Amniotic stem cell (primary cell): ENCODE measurements around the gene GDPD4.

ENCODE experiments used
- DNase-seq: peaks from one replicate; lab custom pipeline; 2025; lab: John Stamatoyannopoulos, UW

GDPD4 gene

DNA sequence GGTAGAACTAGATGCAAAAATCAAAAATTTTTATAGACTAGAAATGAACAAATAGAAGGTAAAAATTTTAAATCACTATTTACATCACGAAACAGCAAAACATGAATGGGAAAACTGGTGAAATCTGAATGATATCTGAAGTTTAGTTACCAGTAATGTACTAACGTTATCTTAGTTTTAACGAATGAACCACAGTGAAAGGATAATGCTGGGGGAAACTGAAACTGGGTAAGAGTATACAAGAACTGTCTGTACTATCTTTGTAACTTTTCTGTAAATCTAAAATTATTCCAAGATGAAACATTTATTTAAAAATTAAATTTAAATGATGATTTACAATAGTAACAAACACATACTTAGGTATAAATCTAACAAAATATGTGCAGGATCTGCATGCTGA is 7.4 kb downstream of the GDPD4 start:
- no peak for DNase-seq

GRCh38 chr11:77289737-77290136 is 11.7 kb downstream of the GDPD4 start:
- no peak for DNase-seq

DNA sequence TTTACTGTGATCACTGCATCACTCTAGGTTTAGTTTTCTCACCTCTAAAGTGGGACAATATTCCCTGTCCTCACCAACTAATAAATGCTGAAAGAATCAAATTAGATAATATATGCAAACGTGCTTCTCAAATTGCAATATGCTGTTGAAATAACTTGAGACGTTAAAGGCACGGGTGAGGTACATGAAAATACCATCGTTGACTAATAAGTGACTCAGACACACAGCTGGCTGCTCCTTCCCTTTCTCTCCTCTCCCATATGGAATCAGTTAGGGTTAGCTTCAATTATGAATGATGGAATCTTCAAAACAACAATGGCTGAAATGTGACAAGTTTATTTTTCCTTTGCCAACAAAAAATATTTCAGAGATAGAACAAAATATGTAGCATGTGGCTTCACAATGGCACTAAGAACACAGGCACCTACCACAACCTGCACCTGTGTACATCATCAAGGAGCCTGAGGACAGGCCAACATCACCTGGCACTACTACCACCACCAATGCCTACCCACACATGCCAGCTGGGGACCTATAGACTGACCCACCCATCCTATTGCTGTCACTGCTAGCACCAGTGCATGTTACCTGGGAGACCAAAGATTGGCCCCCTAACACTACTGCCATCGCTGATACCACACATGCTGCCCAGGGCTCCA is 13.7 kb downstream of the GDPD4 start:
- DNase-seq: peak; percentile 77

GRCh38 chr11:77287136-77287535 is 14.3 kb downstream of the GDPD4 start:
- DNase-seq: no peak

DNA sequence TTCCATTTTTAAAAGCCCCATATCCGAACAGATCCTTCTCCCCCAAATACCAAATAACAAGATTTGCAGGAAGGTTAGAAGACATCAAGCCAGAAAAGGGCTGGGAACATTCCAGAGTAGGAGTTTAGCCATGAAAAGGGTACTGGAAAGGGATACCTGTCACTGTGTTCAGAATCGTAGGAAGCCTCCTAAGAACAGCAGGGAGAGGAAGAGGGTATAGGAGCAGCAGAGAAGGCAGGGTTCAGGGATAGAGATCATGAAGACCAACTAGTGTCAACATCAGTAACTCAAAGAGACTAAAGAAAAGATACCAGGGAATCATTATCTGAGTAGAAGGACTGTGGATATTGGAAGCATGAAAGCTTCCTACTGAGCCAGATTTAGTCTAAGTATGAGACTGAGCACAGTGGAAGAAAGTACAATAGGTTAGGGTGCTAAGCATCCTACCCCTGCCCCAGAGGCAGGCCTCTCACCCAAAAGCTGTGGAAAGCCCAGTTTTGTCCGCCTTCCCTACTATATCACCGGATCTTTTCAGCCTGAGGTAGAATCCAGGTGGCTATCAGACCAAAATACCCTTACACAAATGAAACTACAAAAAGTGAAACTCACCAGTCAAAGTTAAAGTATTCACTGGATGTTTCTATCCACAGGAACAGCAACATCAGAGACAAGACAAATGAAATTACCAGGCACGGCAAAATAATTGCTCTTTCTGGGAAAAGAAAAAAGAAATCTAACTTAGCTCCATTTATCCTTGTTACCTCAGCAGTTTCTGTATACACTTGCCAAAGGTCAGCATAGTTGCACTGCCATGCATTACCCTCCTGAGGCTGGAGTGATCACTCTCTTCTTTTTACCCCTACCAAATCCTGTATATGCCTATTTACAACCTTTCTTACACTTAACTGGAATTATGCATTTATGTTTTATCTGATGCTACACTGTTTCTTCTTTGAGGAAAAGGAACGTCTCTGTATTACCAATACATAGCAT is 16.7 kb downstream of the GDPD4 start:
- DNase-seq: no peak

GRCh38 chr11:77283101-77283500 is 18.4 kb downstream of the GDPD4 start:
- no peak for DNase-seq

DNA sequence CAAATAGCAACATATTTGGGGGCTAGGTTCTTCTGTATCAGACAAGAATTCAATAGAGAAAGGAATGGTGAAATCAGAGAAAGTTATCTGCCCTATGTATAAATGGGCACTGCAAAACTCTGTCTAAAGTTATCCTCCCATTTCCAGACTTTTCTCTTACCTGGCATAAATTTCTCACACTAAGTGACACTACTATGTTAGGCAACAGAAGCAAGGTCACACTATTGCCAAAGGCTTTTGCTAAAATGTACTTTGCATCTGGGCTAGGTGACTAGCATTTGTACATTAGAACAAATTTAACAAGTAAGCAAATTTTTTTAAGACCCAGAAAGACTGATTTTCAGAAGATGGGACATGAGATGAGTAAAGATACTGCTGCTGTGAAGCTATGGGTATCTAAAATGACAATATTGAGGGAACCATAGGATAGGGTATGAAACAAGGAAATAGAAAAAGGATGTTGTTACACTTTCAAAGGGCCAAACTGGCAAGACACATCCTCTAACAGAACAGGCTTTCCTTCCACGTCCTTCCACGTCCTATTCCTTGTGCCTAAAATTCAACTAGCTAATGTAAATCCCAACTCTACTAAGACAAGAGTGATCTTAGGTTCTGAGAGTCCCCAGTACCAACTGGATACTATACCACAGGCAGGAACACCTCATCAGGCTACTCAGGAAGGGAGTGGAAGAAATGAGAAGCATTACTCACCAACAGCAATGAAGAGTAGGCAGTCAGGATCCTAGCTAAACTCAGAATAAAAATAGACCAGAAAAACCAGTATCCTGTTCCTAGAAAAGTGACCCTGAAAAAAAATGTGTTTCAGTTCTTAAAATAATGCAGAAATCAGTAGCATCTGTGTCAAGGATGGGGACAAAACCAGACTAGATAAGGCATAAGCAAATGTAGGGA is 22.6 kb downstream of the GDPD4 start:
- no peak for DNase-seq

GRCh38 chr11:77276271-77276670 is 25.2 kb downstream of the GDPD4 start:
- no peak for DNase-seq

DNA sequence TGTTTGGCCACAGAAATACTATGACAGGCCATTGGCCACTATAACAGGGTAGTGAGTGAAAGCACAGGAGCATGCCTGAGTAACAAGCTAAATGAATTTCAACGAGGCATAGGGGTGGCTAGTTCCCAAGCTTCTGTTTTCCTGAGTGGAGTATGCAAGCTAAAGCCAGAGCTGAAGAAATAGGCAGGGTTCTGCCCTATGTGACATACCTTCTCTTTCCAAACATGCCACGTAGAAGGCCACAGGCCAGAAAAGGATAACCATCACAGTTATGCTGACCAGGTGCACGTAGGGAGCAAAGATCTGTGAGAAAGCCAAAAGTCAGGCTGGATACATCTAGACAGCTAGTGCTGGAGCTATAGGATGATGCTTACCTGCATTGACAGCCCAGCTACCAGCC is 30.6 kb downstream of the GDPD4 start:
- DNase-seq: no peak

GRCh38 chr11:77269484-77270123 is 31.9 kb downstream of the GDPD4 start:
- no peak for DNase-seq

DNA sequence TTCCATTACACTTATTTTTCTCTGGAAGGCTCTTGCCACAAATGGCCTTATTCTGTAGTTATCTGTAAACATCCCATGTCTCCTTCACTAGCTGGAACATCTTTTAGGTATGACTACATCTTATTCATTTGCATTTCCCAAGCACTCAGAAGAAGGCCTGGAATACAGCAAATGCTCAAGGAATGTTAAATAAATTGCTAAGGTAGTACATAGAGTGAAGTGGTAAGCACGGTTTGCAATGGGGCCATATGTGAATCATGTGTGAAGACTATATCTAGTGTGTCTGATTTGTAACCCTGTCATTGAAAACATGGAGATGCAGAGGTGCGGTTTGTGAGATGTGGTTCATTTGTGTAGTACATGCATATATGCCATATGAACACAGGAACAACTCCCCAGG is 33.5 kb downstream of the GDPD4 start:
- DNase-seq: no peak

- no peak for DNase-seq
Measured at GRCh38 chr11:77266766-77267165, 34.7 kb downstream of the GDPD4 start.

- no peak for DNase-seq
Measured at GRCh38 chr11:77262803-77263202, 38.7 kb downstream of the GDPD4 start.

GRCh38 chr11:77259641-77260040 is 41.8 kb downstream of the GDPD4 start:
- no peak for DNase-seq

GRCh38 chr11:77253690-77254089 is 47.8 kb downstream of the GDPD4 start:
- no peak for DNase-seq

DNA sequence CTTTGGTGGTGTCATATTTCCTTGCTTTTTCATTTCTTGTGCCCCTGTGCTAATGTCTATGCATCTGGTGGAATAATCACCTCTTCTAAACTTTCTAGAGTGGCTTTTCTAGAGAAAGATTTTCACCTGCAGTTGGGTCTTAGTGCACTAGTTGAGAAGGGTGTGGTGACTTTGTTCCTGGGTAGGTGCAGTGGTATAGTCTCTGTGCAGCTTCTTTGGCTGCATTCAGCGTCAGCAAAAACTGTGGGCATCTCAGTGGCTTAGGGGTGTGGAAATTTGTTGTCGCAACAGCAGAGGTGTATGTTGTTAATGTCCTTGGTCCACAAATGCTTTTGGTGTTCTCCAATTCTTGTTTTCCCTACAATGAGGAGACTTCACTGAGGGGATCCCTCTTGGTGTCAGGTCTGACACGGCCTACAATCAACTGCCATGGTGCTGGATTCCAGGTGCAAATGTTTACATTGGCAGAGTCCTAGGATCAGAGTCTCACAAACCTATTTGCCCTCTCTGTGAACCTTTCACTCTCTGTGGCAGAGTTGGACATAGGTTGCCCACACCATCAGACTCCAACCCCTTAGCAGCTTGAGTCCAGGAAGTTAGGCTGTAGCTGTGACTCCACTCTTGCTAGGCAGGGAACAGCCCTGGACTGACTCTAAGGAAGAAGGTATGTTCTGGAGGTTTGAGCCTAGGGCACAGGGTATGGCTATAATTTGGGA is 48.8 kb downstream of the GDPD4 start:
- no peak for DNase-seq

GRCh38 chr11:77250881-77251640 is 50.4 kb downstream of the GDPD4 start:
- DNase-seq: no peak

DNA sequence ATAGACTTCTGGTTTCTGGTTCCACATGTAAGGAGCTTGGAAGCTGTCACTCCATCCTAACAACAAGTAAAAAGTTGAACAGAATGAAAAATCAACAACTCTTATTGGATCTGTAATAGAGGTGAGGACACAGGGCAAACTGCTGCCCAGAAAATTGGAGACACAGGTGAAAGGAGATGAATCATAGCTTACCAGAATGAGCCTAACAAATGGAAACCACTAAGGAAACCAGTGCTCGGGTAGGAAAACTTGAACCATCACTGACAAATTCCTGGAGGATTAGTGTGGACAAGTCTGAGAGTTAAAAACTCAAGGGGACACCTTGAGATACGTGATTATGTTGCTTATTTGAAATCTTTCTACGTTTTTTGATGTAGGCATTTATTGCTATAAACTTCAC is 52.1 kb downstream of the GDPD4 start:
- no peak for DNase-seq

DNA sequence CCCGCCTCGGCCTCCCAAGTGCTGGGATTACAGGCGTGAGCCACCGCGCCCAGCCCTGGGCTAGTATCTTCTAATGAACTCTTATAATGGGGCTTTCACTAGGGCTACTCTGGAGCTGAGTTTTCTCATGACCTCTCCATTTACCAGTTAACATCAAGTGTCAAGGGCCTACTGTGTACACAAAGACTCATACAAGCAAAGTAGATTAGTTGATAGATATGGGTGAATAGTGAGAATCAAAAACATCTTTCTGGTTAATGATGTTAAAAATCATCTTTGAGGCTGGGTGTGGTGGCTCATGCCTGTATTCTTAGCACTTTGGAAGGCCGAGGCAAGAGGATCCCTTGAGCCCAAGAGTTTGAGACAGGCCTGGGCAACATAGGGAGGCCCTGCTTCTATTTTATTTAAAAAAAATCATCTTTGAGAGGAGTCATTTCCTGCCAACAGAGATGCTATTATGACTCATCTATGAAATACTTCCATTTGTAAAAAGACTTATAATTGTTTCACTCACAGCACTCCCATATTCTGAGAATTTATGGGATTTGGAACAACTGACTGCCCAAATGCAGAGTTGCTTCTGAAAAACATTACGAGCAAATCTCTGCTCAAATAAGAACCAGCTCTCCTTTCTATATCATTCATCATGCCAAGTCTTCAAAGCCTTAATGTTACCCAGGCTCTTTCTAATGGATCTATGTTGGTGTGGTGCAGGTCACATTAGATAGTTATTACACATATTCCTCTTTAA is 57.0 kb downstream of the GDPD4 start:
- no peak for DNase-seq

- no peak for DNase-seq
Measured at GRCh38 chr11:77236901-77237300, 64.6 kb downstream of the GDPD4 start.
